ENCODE data around the gene TUBB1. TPM values are rescaled to one million over a fixed set of nuclear protein-coding genes. Genes with fewer than 3 reads are reported as not detected.

Gene TUBB1
- total and polyA plus RNA-seq, 4 donors = 0.64 to 6.8 (median 3.7) TPM

DNA sequence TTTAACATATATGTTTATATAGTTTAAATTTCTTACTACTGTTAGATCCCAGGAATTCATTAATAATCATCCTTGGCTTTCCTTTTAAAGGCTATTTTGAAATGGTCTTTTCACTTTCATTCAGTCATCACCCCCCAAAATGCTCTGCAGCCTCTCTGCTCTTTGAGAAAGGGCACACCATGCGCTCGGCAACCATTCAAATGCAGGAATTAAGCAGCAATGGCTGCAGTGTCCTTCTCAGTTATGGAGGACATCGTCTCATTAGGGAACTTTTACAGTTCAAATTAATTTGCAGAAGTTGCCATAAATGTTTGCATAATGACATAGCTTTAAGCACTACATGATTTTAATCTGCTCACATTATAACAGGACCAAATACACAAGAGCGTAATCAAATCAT, 6.3 kb downstream of the TUBB1 start:
- DNase-seq = no peak
- Histone ChIP-seq H3K36me3 (ENCODE audit: control insufficient read depth in 4 of 4, insufficient read depth in 4 of 4, low read length in 4 of 4) (peaks cover 18 to 32% (median 21%) of the 10 kb centered on the region in 4 donors), H3K4me3 (no peak overlapping the region), H3K27ac (ENCODE audit: low read depth in 1 of 2, low read length in 1 of 2) (no peak overlapping the region), H3K9me3 (ENCODE audit: control insufficient read depth in 4 of 4, insufficient read depth in 3 of 4, low read length in 3 of 4) (no peaks in the 10 kb centered on the region), H3K27me3 (ENCODE audit: control insufficient read depth in 3 of 3, insufficient read depth in 3 of 3, low read length in 2 of 3) (no peaks in the 10 kb centered on the region), H3K4me1 (ENCODE audit: control insufficient read depth in 5 of 5, insufficient read depth in 5 of 5, low read length in 5 of 5) (peaks cover 0 to 10% (median 8%) of the 10 kb centered on the region in 5 donors), H3K9ac (ENCODE audit: insufficient read depth in 1 of 2, low read length in 2 of 2) (no peak overlapping the region)
- 92 to 94% methylated on average over 4 of the region's 4 CpGs for WGBS, 2 donors
- no peak for ATAC-seq (ENCODE audit: insufficient read depth, low FRiP score)
- TF ChIP-seq, protein P1, sequence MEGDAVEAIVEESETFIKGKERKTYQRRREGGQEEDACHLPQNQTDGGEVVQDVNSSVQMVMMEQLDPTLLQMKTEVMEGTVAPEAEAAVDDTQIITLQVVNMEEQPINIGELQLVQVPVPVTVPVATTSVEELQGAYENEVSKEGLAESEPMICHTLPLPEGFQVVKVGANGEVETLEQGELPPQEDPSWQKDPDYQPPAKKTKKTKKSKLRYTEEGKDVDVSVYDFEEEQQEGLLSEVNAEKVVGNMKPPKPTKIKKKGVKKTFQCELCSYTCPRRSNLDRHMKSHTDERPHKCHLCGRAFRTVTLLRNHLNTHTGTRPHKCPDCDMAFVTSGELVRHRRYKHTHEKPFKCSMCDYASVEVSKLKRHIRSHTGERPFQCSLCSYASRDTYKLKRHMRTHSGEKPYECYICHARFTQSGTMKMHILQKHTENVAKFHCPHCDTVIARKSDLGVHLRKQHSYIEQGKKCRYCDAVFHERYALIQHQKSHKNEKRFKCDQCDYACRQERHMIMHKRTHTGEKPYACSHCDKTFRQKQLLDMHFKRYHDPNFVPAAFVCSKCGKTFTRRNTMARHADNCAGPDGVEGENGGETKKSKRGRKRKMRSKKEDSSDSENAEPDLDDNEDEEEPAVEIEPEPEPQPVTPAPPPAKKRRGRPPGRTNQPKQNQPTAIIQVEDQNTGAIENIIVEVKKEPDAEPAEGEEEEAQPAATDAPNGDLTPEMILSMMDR (IDR thresholded peaks at IDR 0.05; ENCODE audit: control extremely low read depth, extremely low read depth) = no peak

DNA sequence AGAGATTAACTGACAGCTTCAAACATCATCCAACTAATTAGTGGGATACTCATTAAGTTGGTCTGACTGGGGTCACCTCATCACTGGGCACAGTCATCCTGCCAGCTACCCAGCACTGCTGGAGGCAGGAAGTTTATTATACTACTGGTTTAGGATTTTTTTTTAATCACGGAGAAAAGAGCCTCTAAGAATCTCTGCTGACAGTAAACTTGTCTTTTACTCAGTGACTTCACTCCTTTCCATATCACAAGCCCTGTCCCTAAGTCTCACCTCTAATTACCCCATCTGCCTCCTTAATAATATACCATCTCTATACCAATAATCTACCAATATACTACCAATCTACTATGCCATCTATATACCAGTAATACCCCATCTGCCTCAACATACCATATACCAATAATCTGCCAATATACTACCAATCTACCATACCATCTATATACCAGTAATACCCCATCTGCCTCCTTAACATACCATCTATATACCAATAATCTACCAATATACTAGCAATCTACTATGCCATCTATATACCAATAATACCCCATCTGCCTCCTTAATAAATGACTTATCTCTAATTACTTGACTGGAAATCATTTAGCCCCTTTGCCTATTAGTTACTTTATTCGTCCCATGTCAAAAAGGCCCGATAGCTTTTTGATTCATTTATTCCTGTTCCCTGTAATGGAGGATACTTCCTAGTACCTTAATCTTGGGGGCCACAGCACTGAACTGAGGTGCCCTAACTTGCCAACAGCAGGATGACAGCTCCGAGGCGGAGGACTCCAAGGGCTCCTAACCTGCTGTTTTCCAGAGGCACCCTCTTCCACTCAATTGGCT, 7.9 kb downstream of the TUBB1 start:
- no peak overlapping the region for H3K27ac ChIP-seq (ENCODE audit: low read depth in 1 of 2, low read length in 1 of 2)
- H3K4me1 ChIP-seq (ENCODE audit: control insufficient read depth in 5 of 5, insufficient read depth in 5 of 5, low read length in 5 of 5) = peaks cover 0 to 22% (median 13%) of the 10 kb centered on the region in 5 donors
- H3K4me3 ChIP-seq = no peak overlapping the region
- TF ChIP-seq, protein P1 (IDR thresholded peaks at IDR 0.05; ENCODE audit: control extremely low read depth, extremely low read depth) = no peak
- DNase-seq (no peak), ATAC-seq (ENCODE audit: insufficient read depth, low FRiP score) (no peak)
- 86 to 89% methylated on average over 5 of the region's 5 CpGs for WGBS, 2 donors
- H3K27me3 ChIP-seq (ENCODE audit: control insufficient read depth in 3 of 3, insufficient read depth in 3 of 3, low read length in 2 of 3) = no peaks in the 10 kb centered on the region
- no peaks in the 10 kb centered on the region for H3K9me3 ChIP-seq (ENCODE audit: control insufficient read depth in 4 of 4, insufficient read depth in 3 of 4, low read length in 3 of 4)
- H3K9ac ChIP-seq (ENCODE audit: insufficient read depth in 1 of 2, low read length in 2 of 2) = no peak overlapping the region
- peaks cover 18 to 32% (median 22%) of the 10 kb centered on the region in 4 donors for H3K36me3 ChIP-seq (ENCODE audit: control insufficient read depth in 4 of 4, insufficient read depth in 4 of 4, low read length in 4 of 4)

DNA sequence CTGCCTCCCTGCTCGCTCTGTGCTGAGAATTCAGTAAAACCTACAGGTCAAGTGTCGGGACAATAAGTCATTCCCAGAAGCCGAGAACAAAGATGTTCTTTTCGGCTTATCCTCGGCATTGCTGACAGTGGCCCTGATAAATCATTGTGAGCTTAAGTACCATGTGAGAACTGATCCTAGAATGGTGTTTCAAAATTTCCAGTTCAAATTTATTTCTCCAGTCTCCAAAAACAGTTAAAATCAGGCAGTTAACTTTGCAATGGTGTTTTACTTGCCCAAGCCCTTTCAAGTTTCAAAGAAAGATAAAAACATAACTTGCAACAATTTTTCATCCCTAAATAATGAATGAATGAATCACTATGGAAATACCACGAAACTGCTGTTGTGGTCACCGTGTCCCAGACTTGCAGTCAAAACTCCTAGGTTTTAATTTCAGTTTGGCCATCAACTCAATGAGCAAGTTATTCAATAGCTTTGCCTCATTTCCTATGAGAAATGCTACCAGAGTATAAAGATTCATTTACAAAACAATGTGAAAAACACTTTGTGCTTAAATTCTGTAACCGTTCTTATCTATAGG, 8.6 kb downstream of the TUBB1 start:
- Histone ChIP-seq H3K9ac (ENCODE audit: insufficient read depth in 1 of 2, low read length in 2 of 2) (no peak overlapping the region), H3K4me1 (ENCODE audit: control insufficient read depth in 5 of 5, insufficient read depth in 5 of 5, low read length in 5 of 5) (peaks cover 0 to 25% (median 13%) of the 10 kb centered on the region in 5 donors), H3K27ac (ENCODE audit: low read depth in 1 of 2, low read length in 1 of 2) (no peak overlapping the region), H3K4me3 (no peak overlapping the region), H3K36me3 (ENCODE audit: control insufficient read depth in 4 of 4, insufficient read depth in 4 of 4, low read length in 4 of 4) (peaks cover 18 to 29% (median 21%) of the 10 kb centered on the region in 4 donors), H3K9me3 (ENCODE audit: control insufficient read depth in 4 of 4, insufficient read depth in 3 of 4, low read length in 3 of 4) (no peaks in the 10 kb centered on the region), H3K27me3 (ENCODE audit: control insufficient read depth in 3 of 3, insufficient read depth in 3 of 3, low read length in 2 of 3) (no peaks in the 10 kb centered on the region)
- no peak for DNase-seq
- ATAC-seq (ENCODE audit: insufficient read depth, low FRiP score) = no peak
- 87 to 92% methylated on average over 8 of the region's 8 CpGs for WGBS, 2 donors
- TF ChIP-seq, protein P1 (IDR thresholded peaks at IDR 0.05; ENCODE audit: control extremely low read depth, extremely low read depth) = no peak
